SIG-M5 (cell line): ENCODE data around the gene RAX.

Experiments used
- DNase-seq: peaks from one replicate; lab custom pipeline; 2025; lab: John Stamatoyannopoulos, UW

The RAX gene

GRCh38 chr18:59246796-59247195 is 26.5 kb downstream of the RAX start:
- no peak for DNase-seq

- DNase-seq = no peak
Measured at GRCh38 chr18:59242906-59243305, 30.3 kb downstream of the RAX start.

DNA sequence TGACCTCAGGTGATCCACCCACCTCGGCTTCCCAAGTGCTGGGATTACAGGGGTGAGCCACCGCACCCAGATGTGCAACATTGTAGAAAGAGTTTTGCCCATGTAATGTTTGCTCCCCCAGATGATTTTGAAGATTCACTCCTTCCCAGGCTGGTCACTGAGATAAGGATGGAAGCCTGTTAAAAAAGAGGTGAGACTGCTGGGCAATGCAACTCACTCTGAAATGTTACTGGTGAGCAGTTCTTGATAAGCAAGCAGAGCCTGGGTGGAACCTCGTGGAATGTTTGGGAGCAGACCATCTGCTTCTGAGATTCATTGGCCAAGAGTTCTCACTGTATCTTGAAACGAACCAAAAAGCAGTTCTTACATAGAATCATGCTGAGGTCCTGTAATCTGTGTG is 33.6 kb downstream of the RAX start:
- DNase-seq = no peak

- DNase-seq = no peak
Measured at GRCh38 chr18:59238385-59238784, 34.9 kb downstream of the RAX start.

DNA sequence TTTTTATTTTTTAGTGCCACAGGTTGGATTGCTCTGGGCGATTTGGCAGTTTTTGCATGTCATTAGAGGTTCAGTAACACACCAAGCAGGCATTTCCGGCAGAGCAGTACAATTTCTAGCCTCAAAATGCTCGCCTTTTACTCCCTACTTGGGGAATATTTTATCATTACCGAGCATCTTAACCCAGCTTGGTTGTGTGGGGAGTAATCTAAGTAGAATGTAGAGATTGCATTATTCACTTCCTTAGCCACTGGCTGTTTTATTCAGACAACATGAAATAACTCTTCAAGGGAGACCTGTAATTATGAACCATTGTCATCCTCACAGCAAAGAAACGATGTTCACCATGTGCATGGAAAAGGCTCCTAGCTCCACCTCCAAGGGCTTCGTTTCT is 40.2 kb downstream of the RAX start:
- DNase-seq = no peak

DNA sequence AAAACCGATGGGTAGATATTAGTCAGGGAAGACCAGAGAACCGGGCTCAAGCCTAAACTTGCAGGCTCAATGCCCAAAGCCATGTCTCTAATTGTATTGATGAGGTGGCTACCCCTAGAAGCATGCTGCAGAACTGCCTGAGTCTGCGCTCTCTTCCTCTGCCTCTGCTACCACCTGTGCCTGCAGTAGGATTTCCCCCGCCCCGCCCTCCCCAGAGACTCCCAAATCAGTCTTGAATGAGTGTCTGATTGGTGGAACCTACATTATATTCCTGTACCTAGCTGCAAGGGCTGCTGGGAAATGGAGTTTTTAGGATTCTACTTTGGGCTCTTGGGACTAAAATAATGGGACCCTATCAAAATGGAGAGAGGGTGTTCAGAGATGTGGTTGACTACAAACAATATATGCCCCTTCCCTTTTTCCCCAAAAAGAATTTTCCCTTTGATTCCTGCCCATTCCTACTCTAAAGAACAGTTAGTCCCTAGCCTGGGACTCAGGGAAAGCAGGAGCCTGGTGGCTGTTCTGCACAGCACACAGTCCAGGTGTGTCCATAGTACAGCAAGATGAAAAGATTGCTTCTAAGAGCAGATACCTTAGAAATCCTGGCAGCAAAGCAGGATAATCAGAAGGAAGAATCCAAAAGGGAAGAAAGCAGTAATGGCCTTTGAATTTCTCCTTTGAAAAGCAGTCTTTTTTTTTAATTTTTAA is 40.8 kb downstream of the RAX start:
- no peak for DNase-seq

- DNase-seq = no peak
Measured at GRCh38 chr18:59231877-59232276, 41.4 kb downstream of the RAX start.

- DNase-seq = no peak
Measured at GRCh38 chr18:59231114-59231513, 42.1 kb downstream of the RAX start.

GRCh38 chr18:59229701-59230443 is 43.4 kb downstream of the RAX start:
- DNase-seq = no peak

- no peak for DNase-seq
Measured at GRCh38 chr18:59229191-59229590, 44.1 kb downstream of the RAX start.

GRCh38 chr18:59228351-59228750 is 44.9 kb downstream of the RAX start:
- DNase-seq = no peak

DNA sequence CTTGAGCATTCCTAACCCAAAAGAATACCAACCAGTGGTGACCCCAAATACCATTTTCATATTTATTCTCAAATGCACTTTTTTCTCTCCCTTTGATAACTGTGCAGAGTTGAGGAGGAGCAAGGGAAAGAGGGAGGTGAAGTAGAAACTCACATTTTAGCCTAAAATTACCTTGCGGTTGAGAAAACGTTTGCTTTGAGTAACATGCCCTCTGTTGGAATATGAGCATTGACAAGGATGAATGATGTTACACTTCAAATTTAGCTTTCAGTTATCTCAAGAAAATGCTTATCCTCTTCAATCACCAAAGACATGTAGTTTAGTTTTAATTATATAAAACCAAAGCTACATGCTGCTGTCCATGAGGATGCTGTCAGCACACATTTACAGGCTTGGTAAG is 50.9 kb downstream of the RAX start:
- DNase-seq = no peak

DNA sequence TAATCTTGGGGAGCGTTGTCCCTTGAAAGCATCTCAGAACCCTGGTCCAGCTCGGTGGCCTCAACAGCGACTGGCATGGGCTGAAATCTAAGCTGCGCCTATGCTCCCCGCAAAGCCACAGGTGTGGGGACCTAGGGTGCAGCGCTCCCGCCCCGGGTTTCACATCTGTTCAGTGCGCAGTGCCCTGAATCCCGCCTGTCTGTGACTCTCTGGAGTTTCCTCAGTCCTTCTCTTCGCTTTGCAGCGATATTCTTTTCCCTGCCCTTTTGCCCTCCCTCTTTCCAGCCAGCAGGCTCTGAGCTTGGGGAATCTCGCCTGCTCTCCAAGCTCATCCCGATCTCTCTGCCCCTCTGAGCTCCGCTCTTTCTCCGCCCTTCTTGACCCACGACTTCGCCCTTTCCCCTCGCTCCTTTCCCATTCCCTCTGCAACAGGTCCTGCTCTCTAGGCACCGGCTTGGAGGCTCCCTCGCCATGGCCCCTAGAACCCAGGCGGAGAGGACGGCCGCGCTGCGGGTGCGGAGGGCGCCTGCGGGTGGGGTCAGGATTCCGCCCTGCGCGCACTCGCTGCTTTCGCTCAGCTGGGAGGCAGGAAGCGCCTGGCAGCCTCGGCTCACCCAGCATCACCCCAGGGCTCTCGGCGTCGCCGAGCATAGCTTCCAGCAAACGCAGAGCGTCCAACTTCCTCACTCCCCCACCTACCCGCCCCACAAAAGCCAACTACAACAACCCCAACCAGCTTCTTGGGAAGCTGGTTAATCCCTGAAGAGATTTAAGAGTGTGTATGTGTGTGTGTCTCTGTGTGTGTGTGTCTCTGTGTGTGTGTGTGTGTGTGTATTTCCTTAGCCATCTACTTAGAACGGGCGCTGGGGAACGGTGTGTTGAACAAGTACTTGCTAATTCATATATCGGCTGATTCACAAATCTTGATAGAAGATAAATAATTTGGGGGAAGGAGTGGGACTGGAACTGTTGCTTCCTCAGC is 52.2 kb downstream of the RAX start:
- DNase-seq = no peak

GRCh38 chr18:59220164-59220783 is 53.0 kb downstream of the RAX start:
- DNase-seq = no peak

- no peak for DNase-seq
Measured at GRCh38 chr18:59219672-59220163, 53.5 kb downstream of the RAX start, which contains the start of gene GRP. TSS of gene GRP (plus strand) at chr18:59220158. CDS start at chr18:59220266, 108 bp downstream.

- no peak for DNase-seq
Measured at GRCh38 chr18:59218018-59218417, 55.2 kb downstream of the RAX start.
